Panc1 (cell line): ENCODE data around the gene COL16A1. TPM values are rescaled to one million over a fixed set of nuclear protein-coding genes. Genes with fewer than 3 reads are reported as not detected.

Experiments used
- ATAC-seq: fragments of 200-7000 bp; cut with Tn5 transposase; 2 replicates; pipeline ENCODE4 v1.9.1; 2020; ENCODE audit warnings: mild to moderate bottlenecking, moderate library complexity
- BruUV-seq: library from RNA; stranded (reverse); fragments of 400-500 nt; replicated peaks from 2 replicates; lab custom pipeline; 2021; lab: Mats Ljungman, UMichigan
- CTCF ChIA-PET: fragments of 300-600 bp; sonication (Branson Sonifier 250); formaldehyde crosslinking; loops from one replicate; lab custom pipeline; 2022; ENCODE audit warnings: antibody characterized with exemption; lab: Charles Lee
- POLR2A ChIA-PET: fragments of 300-600 bp; sonication (Branson Sonifier 250); formaldehyde crosslinking; loops from one replicate; lab custom pipeline; 2022; ENCODE audit warnings: antibody characterized with exemption; lab: Charles Lee
- DNase-seq: peaks from one replicate; pipeline ENCODE4 v3.0.0-alpha.2; 2010; ENCODE audit warnings: low read depth, low spot score
- H3K27ac ChIP-seq: 2 replicates; pipeline ENCODE4 v1.5.1; 2011; ENCODE audit warnings: mild to moderate bottlenecking, low read length, inconsistent platforms
- H3K27me3 ChIP-seq: fragments of 200-500 bp; sonication (Bioruptor generic); 2 replicates; pipeline ENCODE4 v1.6.0; 2014; ENCODE audit warnings: low read length, inconsistent platforms; ENCODE audit not compliant: control insufficient read depth, insufficient read depth
- H3K36me3 ChIP-seq: fragments of 200-500 bp; sonication (Bioruptor generic); 2 replicates; pipeline ENCODE4 v1.5.1; 2014; ENCODE audit warnings: inconsistent platforms, mild to moderate bottlenecking, low read length, moderate library complexity; ENCODE audit not compliant: control insufficient read depth, insufficient read depth
- H3K4me1 ChIP-seq: 2 replicates; pipeline ENCODE4 v1.5.1; 2011; ENCODE audit warnings: inconsistent platforms, mild to moderate bottlenecking, low read length, moderate library complexity; ENCODE audit not compliant: control insufficient read depth, insufficient read depth
- H3K4me3 ChIP-seq, 2 experiments: 2 replicates each; pipeline ENCODE4 v1.5.1; 2011 to 2012; ENCODE audit warnings: low read depth in 2 of 2, low read length in 2 of 2, mild to moderate bottlenecking in 2 of 2, inconsistent platforms in 1 of 2, moderate library complexity in 1 of 2
- H3K9me3 ChIP-seq: fragments of 200-500 bp; sonication (Bioruptor generic); 2 replicates; pipeline ENCODE4 v1.5.1; 2014; ENCODE audit warnings: low read depth, mild to moderate bottlenecking, inconsistent platforms, low read length, moderate library complexity; ENCODE audit not compliant: control insufficient read depth, insufficient read depth
- CTCF ChIP-seq: fragments of 450-650 bp; IDR thresholded peaks from 2 replicates; pipeline ENCODE4 v1.5.1; 2017; ENCODE audit warnings: mild to moderate bottlenecking
- POLR2AphosphoS5 ChIP-seq: IDR thresholded peaks from 2 replicates; pipeline ENCODE4 v1.6.1; 2012; ENCODE audit warnings: mild to moderate bottlenecking, low read depth, low read length, moderate library complexity
- REST ChIP-seq, 2 experiments: IDR thresholded peaks; 2 replicates each; pipeline ENCODE4 v1.6.1; 2011 to 2012; ENCODE audit warnings: low read depth in 2 of 2, control low read depth in 1 of 2, low read length in 1 of 2, mild to moderate bottlenecking in 1 of 2, moderate library complexity in 1 of 2; ENCODE audit not compliant: insufficient read depth in 1 of 2
- SIN3A ChIP-seq: IDR thresholded peaks from 2 replicates; pipeline ENCODE4 v1.6.1; 2012; ENCODE audit warnings: low read depth, mild to moderate bottlenecking, low read length, moderate library complexity, borderline replicate concordance; ENCODE audit not compliant: insufficient read depth
- TCF7L2 ChIP-seq: IDR thresholded peaks from 2 replicates; pipeline ENCODE4 v1.6.1; 2011; ENCODE audit warnings: mild to moderate bottlenecking, low read depth, low read length, inconsistent platforms
- in situ Hi-C: cut with HindIII; loops from 2 replicates; pipeline ENCODE4 v1.10.0; 2016; ENCODE audit warnings: low sequenced_read_pairs, low pct_unique_long_range_greater_than_20kb
- intact Hi-C: fragments of 100-400 bp; cut with micrococcal nuclease; formaldehyde crosslinking; loops from one replicate; pipeline ENCODE4 v1.10.0; 2022; ENCODE audit not compliant: unreplicated experiment
- total RNA-seq: library from RNA; stranded (reverse); gene quantifications from one replicate; pipeline ENCODE4 v1.2.1, GENCODE V29; 2021; ENCODE audit not compliant: unreplicated experiment

The COL16A1 gene
- total RNA-seq, 1 experiment from 2014 or later, result 7.6 TPM

GRCh38 chr1:31723828-31724359, 20.1 kb upstream of the COL16A1 start:
- in situ Hi-C loops, result no loop called here
- intact Hi-C loops, result no loop called here

GRCh38 chr1:31718327-31718897, 14.6 kb upstream of the COL16A1 start:
- H3K4me1 ChIP-seq, result peaks cover 27% of the 10 kb centered on the region
- POLR2A ChIA-PET, result interaction anchor here (0.5 kb wide), 1 partner anchor 17 kb away, joined by 8 read pairs; no protein-coding TSS in a partner anchor
- H3K27ac ChIP-seq, result no peak overlapping the region
- TF ChIP-seq POLR2AphosphoS5, result no peak
- TF ChIP-seq TCF7L2, result no peak
- no peak for TF ChIP-seq SIN3A
- no peak for TF ChIP-seq CTCF
- ATAC-seq (no peak), DNase-seq (no peak)
- no peaks in the 10 kb centered on the region for H3K9me3 ChIP-seq
- CTCF ChIA-PET, result no interaction called here
- no peaks in the 10 kb centered on the region for H3K36me3 ChIP-seq
- no peaks in the 10 kb centered on the region for H3K27me3 ChIP-seq
- in situ Hi-C loops, result no loop called here
- BruUV-seq, result no TSS peak
- no peak overlapping the region for H3K4me3 ChIP-seq
- intact Hi-C loops, result no loop called here

More at GRCh38 chr1:31723828-31724359, 20.1 kb upstream of the COL16A1 start:
- Histone ChIP-seq H3K9me3 (no peaks in the 10 kb centered on the region), H3K4me3 (no peak overlapping the region), H3K4me1 (no peaks in the 10 kb centered on the region), H3K27me3 (no peaks in the 10 kb centered on the region), H3K27ac (no peak overlapping the region), H3K36me3 (no peaks in the 10 kb centered on the region)
- ATAC-seq, result no peak
- DNase-seq, result no peak
- ChIA-PET CTCF (interaction anchor here (0.7 kb wide), 1 partner anchor 160 kb away, joined by 3 read pairs; no protein-coding TSS in a partner anchor), POLR2A (no interaction called here)
- no peak for TF ChIP-seq SIN3A
- peak; percentile 93 to 98 for TF ChIP-seq REST (IDR thresholded peaks at IDR 0.05; ENCODE audit: insufficient read depth in 1 of 2, low read depth in 2 of 2, low read length in 1 of 2)
- no TSS peak for BruUV-seq

- H3K4me3 ChIP-seq, result no peak overlapping the region
- BruUV-seq, result no TSS peak
- intact Hi-C loops (no loop called here), in situ Hi-C loops (no loop called here)
- ATAC-seq (no peak), DNase-seq (no peak)
- ChIA-PET POLR2A (interaction anchor here (0.5 to 0.6 kb wide), 3 partner anchors 12 to 159 kb away, joined by 3 to 4 read pairs (median 4); no protein-coding TSS in a partner anchor), CTCF (interaction anchor here (3.8 kb wide), 1 partner anchor 72 kb away, joined by 24 read pairs; no protein-coding TSS in a partner anchor)
- H3K4me1 ChIP-seq, result peaks cover 38% of the 10 kb centered on the region
- no peaks in the 10 kb centered on the region for H3K27me3 ChIP-seq
- no peak for TF ChIP-seq CTCF
- TF ChIP-seq POLR2AphosphoS5, result no peak
- no peak for TF ChIP-seq TCF7L2
- TF ChIP-seq REST (IDR thresholded peaks at IDR 0.05; ENCODE audit: insufficient read depth in 1 of 2, low read depth in 2 of 2, low read length in 1 of 2), result no peak
- no peaks in the 10 kb centered on the region for H3K9me3 ChIP-seq
- no peaks in the 10 kb centered on the region for H3K36me3 ChIP-seq
- no peak overlapping the region for H3K27ac ChIP-seq
Observed at GRCh38 chr1:31717341-31717740, 13.5 kb upstream of the COL16A1 start.
